MM.1S (cell line): ENCODE measurements around the gene ANK2.

ENCODE experiments used
- DNase-seq: peaks from one replicate; pipeline ENCODE4 v3.0.0-alpha.2; 2015
- H2AFZ ChIP-seq: fragments of 300-600 bp; sonication (generic); 2 replicates; pipeline ENCODE4 v1.6.0; 2016; ENCODE audit warnings: antibody characterized with exemption, low read length
- H3F3A ChIP-seq: fragments of 300-600 bp; sonication (generic); 2 replicates; pipeline ENCODE4 v1.6.1; 2016; ENCODE audit warnings: mild to moderate bottlenecking, antibody characterized with exemption, low read length, moderate library complexity, mixed read lengths; ENCODE audit not compliant: insufficient read depth
- H3K27ac ChIP-seq: fragments of 300-600 bp; sonication (generic); 2 replicates; pipeline ENCODE4 v1.5.1; 2016; ENCODE audit warnings: mild to moderate bottlenecking, low read length
- H3K27me3 ChIP-seq: fragments of 300-600 bp; sonication (generic); replicated peaks from 2 replicates; pipeline ENCODE4 v1.6.0; 2016; ENCODE audit warnings: low read length; ENCODE audit not compliant: insufficient read depth
- H3K36me3 ChIP-seq: fragments of 300-600 bp; sonication (generic); replicated peaks from 2 replicates; pipeline ENCODE4 v1.6.1; 2016; ENCODE audit warnings: mild to moderate bottlenecking, low read length, mixed read lengths; ENCODE audit not compliant: insufficient read depth
- H3K4me1 ChIP-seq: fragments of 300-600 bp; sonication (generic); 2 replicates; pipeline ENCODE4 v1.6.1; 2016; ENCODE audit warnings: low read length, mixed read lengths
- H3K4me2 ChIP-seq: fragments of 300-600 bp; sonication (generic); 2 replicates; pipeline ENCODE4 v1.6.0; 2016; ENCODE audit warnings: low read depth, low read length
- H3K4me3 ChIP-seq: fragments of 300-600 bp; sonication (generic); 2 replicates; pipeline ENCODE4 v1.5.1; 2016; ENCODE audit warnings: low read length, mixed read lengths
- H3K79me2 ChIP-seq: fragments of 300-600 bp; sonication (generic); 2 replicates; pipeline ENCODE4 v1.6.1; 2016; ENCODE audit warnings: mixed run types, low read length, mixed read lengths
- H3K9ac ChIP-seq: fragments of 300-600 bp; sonication (generic); 2 replicates; pipeline ENCODE4 v1.6.1; 2016; ENCODE audit warnings: low read length, mixed read lengths
- H3K9me2 ChIP-seq: fragments of 300-600 bp; sonication (generic); replicated peaks from 2 replicates; pipeline ENCODE4 v1.6.1; 2016; ENCODE audit warnings: mild to moderate bottlenecking, low read length, mixed read lengths; ENCODE audit not compliant: insufficient read depth
- H3K9me3 ChIP-seq: fragments of 300-600 bp; sonication (generic); replicated peaks from 2 replicates; pipeline ENCODE4 v1.6.1; 2016; ENCODE audit warnings: mild to moderate bottlenecking, low read length, mixed read lengths; ENCODE audit not compliant: insufficient read depth
- H4K20me1 ChIP-seq: fragments of 300-600 bp; sonication (generic); 2 replicates; pipeline ENCODE4 v1.6.1; 2016; ENCODE audit warnings: mild to moderate bottlenecking, low read length, moderate library complexity, mixed read lengths; ENCODE audit not compliant: insufficient read depth
- CTCF ChIP-seq: fragments of 300-600 bp; sonication (generic); IDR thresholded peaks from 2 replicates; pipeline ENCODE4 v1.5.1; 2016; ENCODE audit warnings: antibody characterized with exemption, low read length, mixed read lengths
- EZH2 ChIP-seq: fragments of 300-600 bp; sonication (generic); optimal IDR thresholded peaks from 2 replicates; pipeline ENCODE3; 2017; ENCODE audit warnings: low read depth, mild to moderate bottlenecking, antibody characterized with exemption, low read length, mixed read lengths
- EZH2phosphoT487 ChIP-seq: fragments of 300-600 bp; sonication (generic); IDR thresholded peaks from 2 replicates; pipeline ENCODE4 v1.6.1; 2018; ENCODE audit warnings: antibody characterized with exemption, low read length

ANK2 gene

GRCh38 chr4:113025416-113025815 is 24.0 kb upstream of the ANK2 start:
- Histone ChIP-seq H3K27ac (no peak overlapping the region), H3K9me3 (no peaks in the 10 kb centered on the region), H3K4me2 (no peak overlapping the region), H3K27me3 (no peaks in the 10 kb centered on the region), H3K79me2 (no peaks in the 10 kb centered on the region), H4K20me1 (no peaks in the 10 kb centered on the region), H2AFZ (no peak overlapping the region), H3K4me3 (no peak overlapping the region), H3K9me2 (no peaks in the 10 kb centered on the region), H3F3A (no peaks in the 10 kb centered on the region), H3K36me3 (no peaks in the 10 kb centered on the region), H3K4me1 (no peaks in the 10 kb centered on the region), H3K9ac (no peak overlapping the region)
- TF ChIP-seq EZH2phosphoT487 = no peak
- TF ChIP-seq CTCF = no peak
- no peak for TF ChIP-seq EZH2
- DNase-seq = no peak

GRCh38 chr4:113026556-113026955 is 22.9 kb upstream of the ANK2 start:
- Histone ChIP-seq H3K36me3 (no peaks in the 10 kb centered on the region), H3K27me3 (no peaks in the 10 kb centered on the region), H3F3A (no peaks in the 10 kb centered on the region), H3K4me3 (no peak overlapping the region), H3K9me2 (no peaks in the 10 kb centered on the region), H3K9ac (no peak overlapping the region), H3K27ac (no peak overlapping the region), H4K20me1 (no peaks in the 10 kb centered on the region), H3K79me2 (no peaks in the 10 kb centered on the region), H2AFZ (no peak overlapping the region), H3K9me3 (no peaks in the 10 kb centered on the region), H3K4me2 (no peak overlapping the region), H3K4me1 (no peaks in the 10 kb centered on the region)
- TF ChIP-seq CTCF = no peak
- TF ChIP-seq EZH2phosphoT487 = no peak
- no peak for TF ChIP-seq EZH2
- DNase-seq = no peak

DNA sequence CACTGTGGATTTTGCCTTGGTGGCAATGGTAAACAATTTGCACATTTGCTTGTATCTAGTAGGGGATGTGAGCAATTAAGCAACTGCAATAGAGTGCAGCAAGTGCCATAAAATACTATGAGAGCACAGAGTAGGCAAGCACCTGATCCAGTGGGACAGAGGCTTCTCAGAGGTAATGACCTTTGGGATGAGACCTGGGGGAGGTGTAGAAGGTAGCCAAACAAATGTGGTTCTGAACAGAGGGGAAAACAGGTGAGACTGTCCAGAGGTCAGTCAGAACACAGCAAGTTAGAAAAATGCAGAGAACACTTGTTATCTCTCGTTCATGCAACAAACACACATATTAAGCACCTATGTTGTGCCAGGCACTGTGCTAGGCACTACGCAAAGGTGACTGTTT is 21.4 kb upstream of the ANK2 start:
- Histone ChIP-seq H3K79me2 (no peaks in the 10 kb centered on the region), H3K36me3 (no peaks in the 10 kb centered on the region), H3K27ac (no peak overlapping the region), H3F3A (no peaks in the 10 kb centered on the region), H3K4me3 (no peak overlapping the region), H3K4me2 (no peak overlapping the region), H4K20me1 (no peaks in the 10 kb centered on the region), H3K9me3 (no peaks in the 10 kb centered on the region), H3K27me3 (no peaks in the 10 kb centered on the region), H2AFZ (no peak overlapping the region), H3K9ac (no peak overlapping the region), H3K9me2 (no peaks in the 10 kb centered on the region), H3K4me1 (no peaks in the 10 kb centered on the region)
- TF ChIP-seq EZH2 (no peak), CTCF (no peak), EZH2phosphoT487 (no peak)
- no peak for DNase-seq
